ENCODE data around the gene CLNK. TPM values are rescaled to one million over a fixed set of nuclear protein-coding genes. Genes with fewer than 3 reads are reported as not detected.

CLNK gene
- total RNA-seq, 1 donor from 2014 or later: 0.79 TPM

DNA sequence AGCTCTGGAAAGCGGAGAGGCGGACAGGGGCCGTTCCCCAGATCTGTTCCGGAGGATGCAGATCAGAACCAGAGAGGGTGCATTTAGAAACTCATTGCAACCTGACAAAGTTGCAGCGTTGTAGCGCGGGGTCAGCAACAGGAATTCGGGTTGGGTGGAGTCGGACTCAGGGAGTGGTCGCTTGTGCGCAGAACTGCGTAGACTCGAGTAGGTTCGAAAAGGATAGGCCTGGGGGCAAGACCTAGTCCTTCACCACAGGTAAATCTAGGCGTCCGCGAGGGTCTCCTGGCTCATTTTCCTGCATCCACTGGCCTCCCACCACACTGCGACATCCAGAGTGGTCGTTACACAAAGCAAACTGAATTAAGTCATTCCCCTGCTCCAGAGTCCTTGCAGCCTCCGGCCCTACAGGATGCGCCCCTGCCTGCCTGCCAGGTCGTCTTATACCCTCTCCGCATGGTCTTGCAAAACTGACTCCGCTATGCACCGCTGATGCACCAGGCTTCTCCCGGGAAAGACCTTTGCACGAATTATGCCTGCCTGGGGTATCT lies 222.6 kb downstream of the CLNK start:
- Mint-ChIP-seq H3K27me3 (peaks cover 37% of the 10 kb centered on the region), H3K9me3 (peaks cover 23% of the 10 kb centered on the region), H3K27ac (no peak overlapping the region), H3K36me3 (ENCODE audit: low read depth) (peaks cover 2% of the 10 kb centered on the region), H3K4me3 (peak overlapping the region; percentile 84), H3K4me1 (peaks cover 28% of the 10 kb centered on the region)
- DNase-seq: no peak
- intact Hi-C loops (cut with micrococcal nuclease): loop anchor here (5.0 to 10.0 kb wide), 4 partner anchors 85 to 280 kb away; no protein-coding TSS in a partner anchor

DNA sequence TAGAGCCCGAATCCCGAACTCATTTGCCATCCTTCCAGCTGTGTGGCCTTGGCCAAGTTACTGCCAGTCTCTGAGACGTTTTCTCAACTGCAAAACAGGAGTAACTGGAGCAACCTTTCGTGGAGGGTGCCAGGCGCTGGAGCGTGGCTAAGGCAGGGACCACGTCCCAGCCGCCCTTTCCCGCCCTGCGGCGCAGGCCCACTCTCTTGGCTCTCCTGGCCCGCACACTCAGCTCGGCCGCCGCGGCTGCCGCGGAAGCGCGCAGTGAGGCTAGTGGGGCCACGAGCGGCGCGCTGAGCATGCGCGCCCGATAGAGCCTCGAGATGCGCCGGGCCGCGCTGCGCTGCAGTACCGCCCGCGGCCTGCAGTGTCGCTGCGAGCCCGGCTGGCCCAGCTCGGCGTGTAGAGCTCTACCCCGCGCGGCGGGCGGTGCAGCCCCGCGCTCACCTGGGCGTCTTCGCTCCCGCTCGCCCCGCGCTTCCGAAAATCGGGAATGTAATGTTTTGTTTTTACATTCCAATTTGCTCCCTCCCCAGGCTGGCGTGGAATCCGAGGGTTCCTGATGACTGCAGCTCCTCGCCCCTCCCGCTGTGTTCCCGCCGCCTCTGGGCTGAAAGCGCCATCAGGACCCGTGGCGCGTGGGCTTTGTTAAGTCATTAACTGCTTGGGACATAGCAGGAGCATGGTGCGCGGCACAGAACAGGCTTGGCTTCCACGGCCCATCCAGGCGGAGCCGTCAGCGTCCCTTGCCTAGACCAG lies 223.3 kb downstream of the CLNK start:
- Mint-ChIP-seq H3K27me3 (peaks cover 37% of the 10 kb centered on the region), H3K27ac (peak overlapping the region; percentile 22), H3K9me3 (peaks cover 23% of the 10 kb centered on the region), H3K4me1 (peaks cover 30% of the 10 kb centered on the region), H3K36me3 (ENCODE audit: low read depth) (peaks cover 2% of the 10 kb centered on the region), H3K4me3 (peak overlapping the region; percentile 84)
- peak; percentile 95 for DNase-seq
- intact Hi-C loops (cut with micrococcal nuclease): loop anchor here (5.0 to 10.0 kb wide), 4 partner anchors 86 to 279 kb away; no protein-coding TSS in a partner anchor

DNA sequence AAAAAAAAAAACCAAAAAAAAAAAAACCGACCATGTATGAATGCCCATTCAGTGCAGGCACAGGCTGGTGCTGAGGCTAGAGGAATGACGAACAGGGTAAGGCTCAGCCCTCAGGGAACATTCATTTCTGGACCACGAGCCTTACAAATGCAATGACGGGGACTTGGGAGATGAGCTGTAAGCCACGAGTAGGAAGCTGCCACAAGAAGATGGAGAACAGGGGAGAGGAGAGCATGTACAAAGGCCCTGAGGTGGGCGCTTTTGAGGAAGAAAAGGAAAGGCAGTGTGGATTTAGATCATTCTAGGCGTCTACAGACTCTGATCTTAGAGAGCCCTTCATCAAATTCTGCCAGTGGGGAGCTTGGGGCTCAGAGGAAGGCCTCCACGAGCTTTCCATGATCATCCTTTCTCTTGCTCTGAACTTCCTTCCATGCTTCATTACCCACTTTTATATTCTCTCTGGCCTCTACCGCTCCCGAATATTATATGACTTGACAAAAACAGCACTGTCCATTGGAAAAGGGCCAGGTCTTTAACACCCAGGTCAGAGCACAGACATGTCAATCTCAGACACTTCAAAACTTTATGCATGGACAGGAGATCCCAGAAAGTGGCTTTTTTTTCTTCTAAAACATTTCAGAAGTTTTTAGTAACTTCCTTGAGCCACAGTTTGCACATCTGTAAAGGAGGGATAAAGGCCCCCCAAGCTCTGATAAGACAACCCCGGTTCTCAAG lies 224.1 kb downstream of the CLNK start:
- intact Hi-C loops (cut with micrococcal nuclease): loop anchor here (5.0 to 10.0 kb wide), 4 partner anchors 87 to 278 kb away; no protein-coding TSS in a partner anchor
- peaks cover 35% of the 10 kb centered on the region for H3K4me1 Mint-ChIP-seq
- peaks cover 2% of the 10 kb centered on the region for H3K36me3 Mint-ChIP-seq (ENCODE audit: low read depth)
- peak overlapping the region; percentile 39 for H3K4me3 Mint-ChIP-seq
- H3K27me3 Mint-ChIP-seq: peaks cover 35% of the 10 kb centered on the region
- H3K27ac Mint-ChIP-seq: no peak overlapping the region
- DNase-seq: peak; percentile 63
- peaks cover 23% of the 10 kb centered on the region for H3K9me3 Mint-ChIP-seq

DNA sequence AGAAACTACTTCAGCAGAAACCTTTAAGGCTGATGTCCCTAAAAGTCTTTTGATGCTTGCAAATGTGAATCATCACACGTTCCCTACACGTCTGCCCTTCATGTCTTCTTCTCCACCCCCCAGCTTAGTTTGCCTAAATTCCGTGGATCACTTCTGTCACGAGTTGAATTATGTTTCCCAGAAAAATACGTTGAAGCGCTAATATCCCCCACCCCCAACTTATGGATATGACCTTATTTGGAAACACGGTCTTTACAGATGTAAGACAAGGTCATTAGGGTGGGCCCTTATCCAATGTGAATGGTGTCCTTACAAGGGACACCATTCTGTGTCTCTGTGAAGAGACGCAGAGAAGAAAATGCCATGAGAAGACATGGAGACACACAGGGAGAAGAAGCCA lies 225.3 kb downstream of the CLNK start:
- Mint-ChIP-seq H3K36me3 (ENCODE audit: low read depth) (peaks cover 12% of the 10 kb centered on the region), H3K4me3 (no peak overlapping the region), H3K9me3 (peaks cover 26% of the 10 kb centered on the region), H3K4me1 (peaks cover 43% of the 10 kb centered on the region), H3K27ac (no peak overlapping the region), H3K27me3 (peaks cover 28% of the 10 kb centered on the region)
- DNase-seq: no peak
- intact Hi-C loops (cut with micrococcal nuclease): loop anchor here (5.0 kb wide), 3 partner anchors 297 to 857 kb away; no protein-coding TSS in a partner anchor

DNA sequence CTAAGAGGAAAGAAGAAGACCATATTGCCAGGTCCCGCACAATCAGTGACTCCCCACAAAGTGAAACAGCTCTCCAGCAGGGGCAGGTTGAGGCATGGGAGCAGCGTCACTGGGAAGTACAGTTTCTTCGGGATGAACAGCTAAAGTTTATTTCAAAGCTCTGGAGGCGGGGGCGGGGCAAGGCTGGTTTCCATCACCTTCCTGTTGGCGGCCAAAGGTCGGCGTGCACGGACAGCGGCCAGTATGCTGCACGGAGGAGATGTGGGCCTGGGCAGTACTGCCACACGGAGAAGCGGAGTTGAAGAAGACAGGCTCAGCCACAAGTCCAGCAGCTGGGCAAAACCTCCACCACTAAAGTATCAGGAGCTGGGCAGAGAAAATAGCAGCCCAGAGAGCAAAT lies 226.4 kb downstream of the CLNK start:
- H3K9me3 Mint-ChIP-seq: peaks cover 28% of the 10 kb centered on the region
- DNase-seq: no peak
- no peak overlapping the region for H3K27ac Mint-ChIP-seq
- peaks cover 45% of the 10 kb centered on the region for H3K4me1 Mint-ChIP-seq
- peak overlapping the region; percentile 68 for H3K4me3 Mint-ChIP-seq
- peaks cover 24% of the 10 kb centered on the region for H3K27me3 Mint-ChIP-seq
- intact Hi-C loops (cut with micrococcal nuclease): loop anchor here (5.0 kb wide), 3 partner anchors 296 to 856 kb away; no protein-coding TSS in a partner anchor
- H3K36me3 Mint-ChIP-seq (ENCODE audit: low read depth): peaks cover 21% of the 10 kb centered on the region

DNA sequence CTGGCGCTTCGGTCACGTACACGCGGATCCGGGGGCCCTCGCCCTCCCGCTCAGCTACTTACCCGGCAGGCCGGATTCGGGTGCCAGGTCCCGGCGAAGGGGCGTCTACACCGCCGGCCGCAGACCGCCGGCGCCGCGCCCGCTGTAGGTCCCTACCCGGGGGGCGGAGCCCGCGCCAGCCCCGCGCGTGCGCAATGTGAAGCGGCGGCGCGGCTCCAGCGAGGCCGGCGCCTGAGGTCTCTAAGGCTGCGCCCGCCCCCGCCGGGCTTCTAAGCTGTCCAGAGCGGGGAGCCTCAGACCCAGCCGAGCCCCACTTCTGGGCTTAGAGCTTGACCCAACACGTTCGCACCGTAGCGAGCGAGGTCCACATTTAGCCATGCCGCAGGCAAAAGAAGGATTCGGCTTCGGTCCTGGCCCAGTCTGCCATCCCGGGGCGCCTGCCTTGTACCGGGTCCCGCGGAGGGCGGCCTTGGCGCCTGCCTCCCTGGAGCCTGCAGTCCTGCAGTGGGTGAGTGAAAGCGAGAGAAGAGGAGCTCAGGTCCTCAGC lies 227.2 kb downstream of the CLNK start, which contains the start of gene ZNF518B:
Gene ZNF518B, minus strand, starts transcription at position 172 of the 547 bp plus-strand sequence. CDS start 11,098 bp downstream, outside the sequence.
- peak; percentile 95 for DNase-seq
- H3K27me3 Mint-ChIP-seq: peaks cover 16% of the 10 kb centered on the region
- peaks cover 23% of the 10 kb centered on the region for H3K9me3 Mint-ChIP-seq
- intact Hi-C loops (cut with micrococcal nuclease): loop anchor here (2.0 to 5.0 kb wide), 4 partner anchors 295 to 855 kb away; partner anchors contain the start of gene WDR1
- peaks cover 45% of the 10 kb centered on the region for H3K4me1 Mint-ChIP-seq
- H3K36me3 Mint-ChIP-seq (ENCODE audit: low read depth): peaks cover 30% of the 10 kb centered on the region
- H3K4me3 Mint-ChIP-seq: peak within 1 kb of the TSS; percentile 86
- H3K27ac Mint-ChIP-seq: peak within 1 kb of the TSS; percentile 89

DNA sequence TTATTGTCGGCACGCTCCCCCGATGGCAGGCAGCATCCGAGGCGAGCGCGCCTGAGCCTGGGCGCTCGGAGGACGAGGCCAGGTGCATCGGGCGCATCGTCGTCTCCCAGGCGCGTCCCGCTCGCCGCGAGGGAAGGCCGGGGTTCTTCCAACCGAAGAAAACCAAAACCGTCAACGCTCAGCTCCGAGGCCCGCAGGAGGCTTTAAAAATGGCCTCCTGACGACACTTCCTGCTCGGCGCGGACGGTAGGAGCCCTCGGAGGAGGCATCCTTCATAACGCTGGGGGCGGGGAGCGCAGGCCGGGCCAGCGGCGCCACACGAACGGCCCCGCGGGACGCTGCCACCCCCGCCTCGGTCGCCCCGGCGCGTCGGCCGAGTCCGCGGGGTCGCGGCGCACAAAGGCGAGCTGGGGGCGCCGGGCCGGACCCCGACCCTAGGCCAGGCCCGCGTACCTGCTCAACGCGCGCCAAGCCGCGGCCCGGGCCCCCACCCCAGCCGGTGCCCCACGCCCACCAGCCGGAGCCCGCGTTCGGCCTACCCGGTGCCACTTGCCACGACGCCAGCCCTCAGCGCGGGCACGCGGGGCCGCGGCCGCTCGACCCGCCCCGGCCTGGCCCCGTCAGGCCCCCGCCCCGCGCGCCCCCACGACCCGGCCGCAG lies 227.8 kb downstream of the CLNK start:
- Mint-ChIP-seq H3K9me3 (peaks cover 24% of the 10 kb centered on the region), H3K27ac (peak overlapping the region; percentile 89), H3K27me3 (peaks cover 11% of the 10 kb centered on the region), H3K4me1 (peaks cover 43% of the 10 kb centered on the region), H3K4me3 (peak overlapping the region; percentile 86), H3K36me3 (ENCODE audit: low read depth) (peaks cover 36% of the 10 kb centered on the region)
- intact Hi-C loops (cut with micrococcal nuclease): loop anchor here (2.0 to 5.0 kb wide), 4 partner anchors 294 to 854 kb away; partner anchors contain the start of gene WDR1
- peak; percentile 89 for DNase-seq

DNA sequence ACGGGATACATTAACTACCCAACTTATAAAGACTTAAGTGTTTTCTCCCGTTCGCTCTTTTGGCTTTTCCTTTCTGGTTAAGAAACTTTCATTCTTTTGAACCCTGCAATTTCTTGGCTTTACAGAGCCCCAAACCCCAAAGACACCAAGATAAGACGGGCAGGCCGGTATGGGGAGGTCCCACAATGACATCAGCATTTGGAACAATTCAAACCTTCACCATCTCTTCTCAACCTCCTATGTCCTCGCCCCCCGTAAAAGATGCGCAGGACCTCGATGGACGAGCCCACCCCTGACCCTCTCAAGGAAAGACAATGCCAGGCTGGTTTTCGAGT lies 228.3 kb downstream of the CLNK start:
- Mint-ChIP-seq H3K9me3 (peaks cover 24% of the 10 kb centered on the region), H3K4me3 (peak overlapping the region; percentile 86), H3K36me3 (ENCODE audit: low read depth) (peaks cover 39% of the 10 kb centered on the region), H3K4me1 (peaks cover 39% of the 10 kb centered on the region), H3K27ac (peak overlapping the region; percentile 89), H3K27me3 (peaks cover 7% of the 10 kb centered on the region)
- DNase-seq: no peak
- intact Hi-C loops (cut with micrococcal nuclease): loop anchor here (2.0 to 5.0 kb wide), 4 partner anchors 294 to 854 kb away; partner anchors contain the start of gene WDR1

DNA sequence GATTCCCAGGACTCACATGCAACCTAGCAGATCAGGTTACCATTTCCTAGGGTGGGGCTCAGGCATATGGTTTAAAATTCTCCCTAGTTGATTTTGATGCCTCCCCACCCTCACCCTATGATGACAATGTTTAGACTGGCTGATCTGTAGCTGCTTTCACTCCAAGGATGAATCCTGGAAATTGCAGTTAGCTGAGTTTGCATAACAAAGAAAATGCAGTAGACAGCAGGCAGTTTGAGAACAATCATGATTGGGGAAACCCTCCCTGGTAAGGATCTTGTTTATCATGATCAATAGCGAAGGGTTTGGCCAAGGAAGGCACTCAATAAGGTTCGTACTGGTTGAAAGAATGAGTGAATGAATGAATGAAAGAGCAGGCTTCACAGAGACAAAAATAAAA lies 229.4 kb downstream of the CLNK start:
- Mint-ChIP-seq H3K4me3 (peak overlapping the region; percentile 13), H3K9me3 (peaks cover 26% of the 10 kb centered on the region), H3K4me1 (peaks cover 34% of the 10 kb centered on the region), H3K27ac (no peak overlapping the region), H3K27me3 (peaks cover 7% of the 10 kb centered on the region), H3K36me3 (ENCODE audit: low read depth) (peaks cover 47% of the 10 kb centered on the region)
- intact Hi-C loops (cut with micrococcal nuclease): loop anchor here (5.0 kb wide), 3 partner anchors 293 to 853 kb away; no protein-coding TSS in a partner anchor
- no peak for DNase-seq

DNA sequence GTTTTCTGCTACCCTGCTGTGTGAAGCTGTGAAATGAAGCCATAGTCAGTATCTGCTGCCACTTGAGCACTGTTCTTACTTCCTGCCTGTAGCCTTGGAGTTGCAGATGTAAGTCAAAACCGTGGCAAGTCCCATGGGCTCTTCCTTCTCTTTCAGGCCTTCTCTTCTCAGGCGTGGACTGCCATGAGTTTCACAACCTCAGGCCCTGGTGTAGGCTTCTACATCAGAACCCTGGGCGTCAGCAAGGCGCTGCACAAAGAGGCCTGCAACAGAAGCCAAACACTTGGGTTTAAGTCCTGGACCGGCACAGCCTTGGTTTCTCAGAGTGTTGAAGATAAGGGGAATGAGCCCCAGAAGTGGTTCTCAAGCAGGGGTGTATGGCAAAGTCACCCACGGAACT lies 229.8 kb downstream of the CLNK start:
- Mint-ChIP-seq H3K27me3 (peaks cover 7% of the 10 kb centered on the region), H3K36me3 (ENCODE audit: low read depth) (peaks cover 51% of the 10 kb centered on the region), H3K27ac (no peak overlapping the region), H3K9me3 (peaks cover 28% of the 10 kb centered on the region), H3K4me3 (no peak overlapping the region), H3K4me1 (peaks cover 33% of the 10 kb centered on the region)
- no peak for DNase-seq
- intact Hi-C loops (cut with micrococcal nuclease): loop anchor here (5.0 kb wide), 3 partner anchors 292 to 852 kb away; no protein-coding TSS in a partner anchor

DNA sequence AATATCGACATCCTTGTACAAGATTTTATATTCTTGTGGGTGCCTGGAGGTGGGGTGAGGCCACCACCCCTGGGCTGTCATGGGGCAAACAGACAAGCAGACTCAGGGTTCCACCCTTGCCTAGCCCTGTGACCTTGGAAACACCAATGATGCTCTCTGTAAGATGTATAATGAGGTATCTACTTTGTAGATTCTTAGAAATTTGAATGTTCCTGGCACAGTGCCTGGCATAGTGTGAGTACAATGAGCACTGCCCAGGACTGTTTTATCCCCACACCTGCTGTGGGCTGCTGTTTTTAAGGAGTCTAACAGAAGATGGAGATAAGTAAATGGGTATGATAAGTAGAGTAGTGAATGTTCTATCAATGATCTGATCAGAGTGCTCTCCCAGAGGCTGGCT lies 230.4 kb downstream of the CLNK start:
- H3K9me3 Mint-ChIP-seq: peaks cover 33% of the 10 kb centered on the region
- DNase-seq: no peak
- peaks cover 28% of the 10 kb centered on the region for H3K4me1 Mint-ChIP-seq
- H3K27me3 Mint-ChIP-seq: peaks cover 4% of the 10 kb centered on the region
- intact Hi-C loops (cut with micrococcal nuclease): no loop called here
- H3K27ac Mint-ChIP-seq: peak overlapping the region; percentile 37
- H3K4me3 Mint-ChIP-seq: no peak overlapping the region
- peaks cover 57% of the 10 kb centered on the region for H3K36me3 Mint-ChIP-seq (ENCODE audit: low read depth)

DNA sequence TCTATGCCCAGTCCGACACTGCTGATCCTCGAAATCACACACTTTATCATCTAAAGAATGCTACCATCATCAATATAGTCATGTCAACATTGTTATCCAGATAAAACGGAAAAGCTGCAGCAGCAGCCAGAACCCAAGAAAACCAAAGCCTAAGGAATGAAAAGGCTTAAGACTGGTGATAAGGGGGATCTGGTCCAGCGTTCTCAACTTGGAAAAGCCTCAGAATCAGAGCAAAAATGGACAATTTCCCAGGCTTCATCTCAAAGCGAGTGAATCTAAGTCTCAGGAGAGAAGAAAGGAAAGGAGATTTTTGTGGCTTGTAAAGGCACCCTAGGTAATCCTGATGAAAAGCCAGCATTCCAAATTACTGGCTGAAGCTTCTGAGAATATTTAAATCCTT lies 235.6 kb downstream of the CLNK start:
- Mint-ChIP-seq H3K4me1 (peaks cover 2% of the 10 kb centered on the region), H3K4me3 (no peak overlapping the region), H3K27ac (no peak overlapping the region), H3K27me3 (no peaks in the 10 kb centered on the region), H3K36me3 (ENCODE audit: low read depth) (peaks cover 93% of the 10 kb centered on the region), H3K9me3 (peaks cover 51% of the 10 kb centered on the region)
- DNase-seq: no peak
- intact Hi-C loops (cut with micrococcal nuclease): no loop called here

DNA sequence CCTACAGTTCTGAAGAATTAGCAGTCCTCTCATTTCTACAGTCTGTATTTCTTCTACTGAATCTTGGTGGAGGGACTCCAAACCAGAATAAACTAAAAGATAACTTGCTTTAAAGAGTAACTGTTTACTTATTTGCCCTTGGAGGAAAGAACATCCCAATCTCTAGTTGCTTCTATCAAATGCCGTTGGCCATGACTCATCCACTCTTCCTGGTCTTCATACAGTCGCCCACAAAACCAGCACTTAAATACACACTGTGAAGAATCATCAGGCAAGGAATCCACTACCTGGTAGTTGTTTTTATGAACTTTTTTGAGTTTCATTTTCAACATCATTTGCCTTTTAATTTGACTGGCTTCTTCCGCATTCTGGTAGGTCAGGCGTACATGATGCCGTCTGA lies 241.6 kb downstream of the CLNK start:
- DNase-seq: no peak
- Mint-ChIP-seq H3K4me3 (no peak overlapping the region), H3K36me3 (ENCODE audit: low read depth) (peaks cover 74% of the 10 kb centered on the region), H3K9me3 (peaks cover 30% of the 10 kb centered on the region), H3K27ac (no peak overlapping the region), H3K4me1 (peaks cover 9% of the 10 kb centered on the region), H3K27me3 (no peaks in the 10 kb centered on the region)
- intact Hi-C loops (cut with micrococcal nuclease): no loop called here

Data from activated CD4-positive, alpha-beta T cell treated with anti-CD3 and anti-CD28 coated beads, Interleukin-2, amount 10 ng/mL, durations not matched to agents 24 days and 14 days (primary cell).